Measurements from ENCODE around the gene TSPAN13.

TSPAN13 gene

DNA sequence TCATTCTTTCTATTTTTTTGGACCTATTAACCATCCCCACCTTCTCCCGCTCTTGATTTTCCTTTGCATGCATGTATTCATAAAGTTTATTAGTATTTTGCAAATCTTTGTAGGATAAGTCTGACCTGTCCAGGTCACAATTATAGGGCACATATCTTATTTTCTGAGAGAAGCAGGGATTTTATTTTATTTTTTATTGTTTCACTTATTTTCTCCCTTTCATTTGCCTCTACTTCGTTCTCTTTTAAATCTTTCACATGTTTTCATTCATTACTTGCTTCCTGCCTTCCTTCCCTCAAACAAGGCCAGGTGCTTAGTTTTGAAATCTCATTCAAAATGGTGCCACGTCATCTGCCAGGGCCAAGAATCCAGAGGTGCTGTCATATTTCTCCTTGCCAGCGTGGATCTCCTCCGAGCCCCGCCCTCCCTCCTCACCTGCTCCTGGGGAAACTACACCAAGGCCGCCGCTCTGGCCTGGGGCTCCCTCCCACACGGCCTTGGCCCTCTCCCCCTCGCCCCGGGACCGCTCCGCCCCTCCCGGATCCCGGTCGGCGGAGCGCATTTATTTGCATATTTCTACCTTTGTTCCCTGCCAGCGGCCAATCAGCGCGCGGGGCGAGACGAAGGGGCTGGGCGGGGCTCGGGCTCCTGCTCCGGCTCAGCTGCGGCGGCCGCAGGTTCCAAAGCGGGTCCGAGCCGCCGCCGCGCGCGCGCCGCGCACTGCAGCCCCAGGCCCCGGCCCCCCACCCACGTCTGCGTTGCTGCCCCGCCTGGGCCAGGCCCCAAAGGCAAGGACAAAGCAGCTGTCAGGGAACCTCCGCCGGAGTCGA is at the start of gene TSPAN13:
Gene TSPAN13 (plus strand): TSS at position 654 of the 830 bp plus-strand sequence. CDS start 213 bp downstream, outside the sequence.
- no peak for FAIRE-seq

DNA sequence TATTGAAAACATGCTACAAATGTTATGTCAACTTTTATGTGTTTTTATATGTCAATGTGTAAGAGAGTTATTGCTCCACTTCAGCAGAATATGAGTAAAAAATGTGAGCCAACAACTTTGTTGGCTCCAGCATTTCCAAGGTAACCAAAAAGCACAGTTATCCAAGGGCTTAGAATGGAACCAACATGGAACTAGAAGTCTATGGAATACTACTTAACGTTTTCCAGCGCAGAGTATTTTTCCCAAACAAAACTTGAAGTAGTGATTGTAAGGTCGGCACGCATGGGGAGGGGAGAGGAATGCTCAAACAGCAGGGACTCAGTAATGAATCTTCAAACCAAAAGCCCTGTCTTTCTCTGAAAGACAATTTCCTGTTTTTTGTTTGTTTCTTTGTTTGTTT is 45.0 kb upstream of the TSPAN13 start:
- FAIRE-seq, result no peak

DNA sequence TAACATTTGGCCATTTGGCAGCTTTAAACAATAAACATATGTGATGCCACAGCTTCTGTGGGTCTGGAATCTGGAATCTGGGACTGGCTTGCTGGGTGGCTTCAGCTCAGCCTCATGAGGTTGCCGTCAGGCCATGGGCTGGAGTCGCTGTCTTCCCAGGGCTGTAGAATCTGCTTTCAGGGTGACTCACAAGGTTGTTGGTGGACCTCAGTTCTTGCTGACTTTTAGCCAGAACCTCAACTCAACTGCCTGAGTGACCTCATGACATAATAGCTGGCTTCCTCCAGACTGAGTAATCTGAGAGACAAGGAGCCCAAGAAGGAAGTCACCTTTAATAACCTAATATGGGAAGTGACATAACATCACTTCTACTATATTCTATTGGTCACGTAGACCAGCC is 44.6 kb upstream of the TSPAN13 start:
- no peak for FAIRE-seq

DNA sequence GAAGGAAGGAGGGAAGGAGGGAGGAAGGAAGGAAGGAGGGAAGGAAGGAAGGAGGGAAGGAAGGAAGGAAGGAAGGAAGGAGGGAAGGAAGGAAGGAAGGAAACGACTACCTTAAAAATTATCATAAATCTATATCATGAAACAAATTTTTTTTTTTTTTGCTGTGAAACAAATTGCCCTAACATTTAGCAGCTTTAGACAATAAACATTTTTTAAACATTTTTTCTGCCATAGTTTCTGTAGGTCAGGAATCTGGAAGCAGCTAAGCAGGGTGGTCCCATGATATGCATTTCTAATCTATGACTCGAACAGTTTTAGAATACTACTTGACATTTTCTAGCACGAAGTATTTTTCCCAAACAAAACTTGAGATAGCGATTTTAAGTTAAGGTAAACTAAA is 42.9 kb upstream of the TSPAN13 start:
- no peak for FAIRE-seq

DNA sequence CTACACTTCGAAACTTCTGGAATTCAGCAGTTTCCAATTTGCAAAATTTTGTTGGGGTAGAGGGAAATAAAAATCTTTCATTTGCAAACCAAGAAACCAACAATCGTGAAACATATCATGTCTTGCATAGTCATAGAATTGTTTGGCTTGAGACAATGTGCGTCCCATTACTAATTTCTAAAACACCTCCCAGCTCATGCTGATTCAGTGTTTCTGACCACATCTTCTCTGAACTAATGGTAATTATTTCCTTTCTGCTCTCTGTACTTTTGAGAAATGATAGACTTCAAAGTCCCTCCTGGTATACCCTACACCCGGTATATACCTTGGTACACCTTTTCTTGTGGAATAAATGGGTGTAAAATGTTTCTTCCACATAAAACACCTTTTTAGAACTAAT is 41.8 kb upstream of the TSPAN13 start:
- no peak for FAIRE-seq

DNA sequence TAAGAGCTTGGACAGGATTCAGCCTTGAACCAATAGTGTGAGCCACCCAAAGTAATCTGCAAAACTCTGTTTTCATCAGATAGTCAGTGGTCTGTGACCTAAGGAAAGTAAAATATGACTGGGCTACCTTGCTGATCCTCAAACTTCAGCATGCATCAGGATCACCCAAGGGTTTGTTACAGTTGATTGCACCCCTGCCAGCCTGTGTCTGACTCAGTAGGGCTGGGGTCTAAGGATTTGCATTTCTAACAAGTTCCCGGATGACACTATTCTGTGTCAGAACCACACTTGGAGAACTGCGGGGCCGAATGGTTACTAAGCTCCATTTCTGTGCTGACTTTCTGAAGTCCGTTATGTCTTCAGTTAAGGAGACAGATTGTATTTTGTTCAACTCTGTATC is 40.6 kb upstream of the TSPAN13 start:
- no peak for FAIRE-seq

DNA sequence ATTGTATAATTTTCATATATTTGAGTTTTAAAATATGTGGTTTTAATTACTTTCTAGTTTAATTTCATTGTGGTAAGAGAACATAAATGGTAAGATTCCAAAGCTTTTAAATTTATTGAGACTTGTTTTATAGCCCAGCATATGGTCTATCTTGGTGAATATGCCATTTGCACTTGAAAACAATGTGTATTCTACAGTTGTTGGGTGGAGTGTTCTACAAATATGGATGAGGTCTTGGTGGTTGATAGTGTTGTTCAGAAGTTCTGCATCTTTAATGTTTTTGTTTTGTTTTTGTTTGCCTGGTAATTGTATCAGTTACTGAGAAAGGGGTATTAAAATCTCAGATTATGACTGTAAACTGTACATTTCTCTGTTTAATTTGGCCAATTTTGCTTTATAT is 37.6 kb upstream of the TSPAN13 start:
- FAIRE-seq, result no peak

DNA sequence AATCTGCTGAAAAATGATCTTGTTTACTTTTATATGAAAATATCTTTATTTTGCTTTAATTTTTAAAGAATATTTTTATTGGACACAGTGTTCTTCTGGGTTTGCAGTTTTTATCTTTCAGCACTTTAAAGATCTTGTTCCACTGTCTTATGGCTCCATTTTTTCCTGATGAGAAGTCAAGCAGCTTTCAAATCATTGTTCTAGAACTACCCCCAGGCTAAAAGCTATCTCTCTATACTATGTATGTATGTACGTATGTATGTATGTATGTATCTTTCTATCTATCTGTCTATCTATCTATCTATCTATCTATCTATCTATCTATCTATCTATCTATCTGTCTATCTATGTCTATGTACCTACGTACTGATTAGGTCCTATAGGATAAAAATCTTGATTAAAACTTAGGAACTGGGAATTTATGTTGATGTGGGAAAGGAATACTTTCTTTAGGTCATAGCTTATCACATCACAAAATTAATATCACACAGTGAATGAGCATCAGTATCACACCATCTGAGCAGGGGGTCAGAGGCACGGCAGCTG is 35.4 kb upstream of the TSPAN13 start:
- no peak for FAIRE-seq

DNA sequence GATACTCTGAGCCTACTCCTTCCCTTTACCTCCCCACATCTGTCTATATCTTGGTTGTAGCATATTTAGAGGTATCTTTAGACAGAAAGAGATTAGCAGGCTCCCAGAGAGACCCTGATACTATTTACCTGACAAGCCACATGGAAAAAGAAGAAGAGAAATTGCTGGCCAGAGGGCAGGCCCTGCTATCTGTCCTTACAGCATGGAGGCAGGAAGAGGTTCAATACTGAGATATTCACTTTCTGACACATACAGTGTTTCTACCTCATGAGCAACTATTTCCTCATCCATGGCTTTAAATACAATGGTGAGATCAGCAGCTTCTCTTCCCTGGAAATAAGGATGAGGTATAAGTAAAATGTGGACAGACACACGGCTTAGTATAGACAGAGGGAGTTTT is 33.9 kb upstream of the TSPAN13 start:
- no peak for FAIRE-seq

DNA sequence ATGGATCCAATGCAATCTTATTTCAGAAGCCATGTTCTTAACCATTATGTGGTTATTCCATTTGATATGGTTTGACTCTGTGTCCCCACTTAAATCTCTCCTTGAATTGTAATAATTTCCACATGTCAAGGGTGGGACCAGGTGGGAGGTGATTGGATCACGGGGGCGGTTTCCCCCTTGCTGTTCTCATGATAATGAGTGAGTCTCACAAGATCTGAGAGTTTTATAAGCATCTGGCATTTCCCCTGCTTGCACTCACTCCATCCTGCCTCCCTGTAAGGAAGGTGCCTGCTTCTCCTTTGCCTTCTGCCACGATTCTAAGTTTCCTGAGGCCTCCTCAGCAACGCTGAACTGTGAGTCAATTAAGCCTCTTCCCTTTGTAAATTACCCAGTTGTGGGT is 32.0 kb upstream of the TSPAN13 start:
- FAIRE-seq, result no peak

DNA sequence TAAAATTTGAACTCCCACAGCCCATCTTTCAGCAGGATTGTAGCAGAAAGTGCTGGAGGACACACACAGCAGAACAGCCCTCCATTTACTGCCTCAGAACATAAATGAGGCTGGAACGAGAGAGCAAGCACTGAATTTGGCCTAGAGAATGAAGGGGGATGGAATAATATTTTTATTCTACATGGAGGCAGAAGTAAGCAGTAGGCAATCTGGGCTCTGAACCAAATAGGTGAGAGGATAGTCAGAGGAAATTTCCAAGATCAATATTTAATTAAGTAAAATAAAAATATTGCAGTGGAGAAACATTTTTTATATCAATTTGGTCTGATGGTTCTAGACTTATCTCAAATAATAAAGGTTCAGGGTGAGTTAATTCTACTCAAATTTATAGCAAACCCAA is 29.2 kb upstream of the TSPAN13 start:
- no peak for FAIRE-seq

DNA sequence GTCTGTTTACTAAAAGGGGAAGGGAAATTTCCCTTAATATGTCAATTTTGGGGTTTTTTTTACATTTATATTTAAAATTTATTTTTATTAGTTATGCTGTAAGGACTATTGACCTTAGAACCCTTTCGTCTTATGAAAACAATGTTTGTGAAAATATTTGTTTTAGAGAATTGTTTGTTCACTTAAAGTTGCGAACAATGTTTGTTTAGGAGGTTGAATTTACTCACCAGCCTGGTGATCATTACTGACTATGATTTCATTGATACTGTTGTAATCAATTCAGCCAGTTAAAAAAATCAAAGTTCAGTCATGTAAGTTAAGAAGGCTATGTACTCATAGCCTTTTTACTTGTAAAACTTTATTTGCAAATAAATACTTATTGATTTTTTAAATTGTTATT is 27.4 kb upstream of the TSPAN13 start:
- no peak for FAIRE-seq

DNA sequence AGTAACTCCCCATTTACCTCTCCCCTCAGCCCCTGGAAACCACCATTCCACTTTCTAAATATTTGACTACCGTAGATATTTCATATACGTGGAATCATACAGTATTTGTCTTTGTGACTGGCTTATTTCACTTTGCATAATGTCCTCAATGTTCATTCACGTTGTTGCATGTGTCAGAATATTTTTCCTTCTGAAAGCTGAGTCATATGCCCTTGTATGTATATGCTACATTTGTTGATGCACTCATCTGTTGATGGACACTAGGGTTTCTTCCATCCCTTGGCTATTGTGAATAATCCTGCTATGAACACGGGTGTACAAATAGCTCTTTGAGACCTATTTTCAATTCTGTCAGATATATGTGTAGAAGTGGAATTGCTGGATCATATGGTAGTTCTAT is 25.8 kb upstream of the TSPAN13 start:
- no peak for FAIRE-seq

DNA sequence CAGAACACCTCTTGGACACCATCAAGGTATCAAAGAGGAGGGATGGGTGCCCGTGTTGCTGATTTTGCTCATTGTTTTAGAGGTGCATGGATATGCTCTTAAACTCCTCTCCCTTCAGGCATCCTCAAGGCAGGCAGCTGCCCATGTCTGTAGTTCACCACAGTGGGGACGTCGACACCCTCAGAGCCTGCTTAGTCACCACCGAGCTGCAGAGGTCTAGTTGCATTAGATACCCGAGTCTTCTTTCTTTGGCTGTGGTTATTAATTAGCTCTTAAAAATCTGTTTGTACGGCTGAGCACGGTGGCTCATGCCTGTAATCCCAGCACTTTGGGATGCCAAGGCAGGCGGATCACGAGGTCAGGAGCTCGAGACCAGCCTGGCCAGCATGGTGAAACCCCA is 24.7 kb upstream of the TSPAN13 start:
- FAIRE-seq, result no peak

DNA sequence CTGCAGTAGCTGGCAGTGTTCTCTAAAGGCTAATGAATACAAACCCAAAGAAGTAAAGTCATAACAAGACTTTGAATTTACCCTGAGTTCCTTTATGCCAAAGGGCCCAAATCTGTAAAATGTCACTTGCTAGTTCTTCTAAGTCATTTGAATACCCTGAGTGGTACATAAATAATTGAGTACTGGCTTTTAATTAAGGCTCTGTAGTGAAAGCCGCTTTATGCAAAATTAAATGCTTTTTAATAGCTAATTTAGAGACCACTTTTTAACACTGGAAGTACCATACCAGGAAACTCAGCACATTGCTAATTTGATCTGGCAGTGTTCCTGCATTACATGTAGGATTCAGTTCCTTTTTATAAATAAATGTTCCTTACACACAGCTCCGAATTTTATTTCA is 24.0 kb upstream of the TSPAN13 start:
- no peak for FAIRE-seq

DNA sequence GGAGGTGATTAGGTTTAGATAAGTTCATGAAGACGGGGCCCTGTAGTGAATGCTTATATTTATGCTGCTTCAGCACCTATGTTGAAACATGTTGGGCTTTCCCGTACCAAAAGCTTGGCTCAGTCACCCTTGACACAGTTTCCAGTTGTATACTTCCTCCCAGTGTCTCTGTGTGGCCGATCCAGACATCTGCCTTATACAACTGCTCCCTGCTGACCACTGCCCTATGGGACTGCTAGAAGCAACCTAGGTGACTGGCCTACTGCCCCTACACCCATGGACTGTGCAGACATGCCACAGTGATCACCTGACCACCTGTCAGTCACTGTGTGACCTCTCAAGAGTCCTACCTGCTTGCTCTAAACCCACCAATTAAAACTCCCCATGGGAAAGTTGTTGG is 22.6 kb upstream of the TSPAN13 start:
- FAIRE-seq, result no peak

DNA sequence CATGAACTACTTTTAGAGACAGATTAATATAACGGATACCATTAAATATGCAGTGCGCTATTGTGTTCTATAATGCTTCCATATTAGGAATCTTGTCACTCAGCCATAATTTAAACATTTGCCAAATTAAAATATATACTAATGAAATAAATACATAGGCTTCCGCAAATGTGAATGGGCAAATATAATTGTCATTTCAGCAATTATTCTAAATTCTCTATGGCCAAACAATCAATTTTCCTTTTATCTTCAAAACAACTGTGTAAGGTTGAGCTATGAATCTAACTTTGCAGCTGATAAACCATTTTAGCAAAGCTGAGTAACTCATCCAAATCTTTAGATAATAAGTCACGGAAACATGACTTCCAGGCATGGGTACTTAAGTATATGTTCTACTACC is 20.7 kb upstream of the TSPAN13 start:
- FAIRE-seq, result no peak

DNA sequence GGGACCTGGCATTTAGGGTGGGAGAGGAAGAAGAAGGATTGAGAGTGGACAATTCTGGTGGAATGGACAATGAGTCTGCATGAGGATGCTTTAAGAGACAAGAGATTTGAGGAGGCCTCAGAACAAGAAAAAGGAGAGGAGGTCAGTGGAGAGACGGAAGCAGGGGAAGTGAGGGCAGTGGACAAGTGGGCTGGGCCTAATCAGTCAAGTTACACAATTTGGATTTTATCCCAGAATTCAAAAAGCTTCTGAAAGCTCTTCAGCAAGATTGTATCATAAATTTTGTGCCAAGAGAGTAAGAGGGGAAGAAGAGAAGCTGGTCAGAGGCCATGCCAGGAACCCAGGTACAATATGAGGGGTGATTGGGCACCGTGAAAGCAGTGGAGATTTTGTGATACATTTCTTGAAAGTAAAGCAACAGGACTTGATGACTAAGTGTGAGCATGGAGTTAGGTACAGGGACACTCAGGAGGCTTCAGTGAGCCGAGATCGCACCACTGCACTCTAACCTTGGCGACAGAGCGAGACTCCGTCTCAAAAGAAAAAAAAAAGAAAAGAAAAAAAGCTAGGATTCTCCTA is 19.3 kb upstream of the TSPAN13 start:
- FAIRE-seq, result no peak

DNA sequence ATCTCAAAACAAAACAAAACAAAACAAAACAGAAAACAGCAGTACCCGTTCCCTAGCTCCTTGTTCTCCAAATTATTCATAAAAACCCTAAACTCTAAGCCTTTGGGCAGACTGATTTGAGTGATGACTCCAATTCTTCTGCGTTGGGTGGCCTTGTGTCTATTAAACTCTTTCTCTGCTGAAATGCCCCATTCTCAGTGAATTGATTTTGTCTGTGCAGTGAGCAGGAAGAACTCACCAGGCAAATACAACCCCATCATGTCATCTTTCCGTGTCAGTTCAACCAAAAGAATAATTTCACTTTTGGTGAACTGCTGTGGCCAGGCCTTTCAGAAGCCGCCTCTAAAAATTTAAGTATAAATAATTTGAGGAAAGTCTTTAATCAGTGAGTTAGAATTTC is 18.5 kb upstream of the TSPAN13 start:
- no peak for FAIRE-seq

DNA sequence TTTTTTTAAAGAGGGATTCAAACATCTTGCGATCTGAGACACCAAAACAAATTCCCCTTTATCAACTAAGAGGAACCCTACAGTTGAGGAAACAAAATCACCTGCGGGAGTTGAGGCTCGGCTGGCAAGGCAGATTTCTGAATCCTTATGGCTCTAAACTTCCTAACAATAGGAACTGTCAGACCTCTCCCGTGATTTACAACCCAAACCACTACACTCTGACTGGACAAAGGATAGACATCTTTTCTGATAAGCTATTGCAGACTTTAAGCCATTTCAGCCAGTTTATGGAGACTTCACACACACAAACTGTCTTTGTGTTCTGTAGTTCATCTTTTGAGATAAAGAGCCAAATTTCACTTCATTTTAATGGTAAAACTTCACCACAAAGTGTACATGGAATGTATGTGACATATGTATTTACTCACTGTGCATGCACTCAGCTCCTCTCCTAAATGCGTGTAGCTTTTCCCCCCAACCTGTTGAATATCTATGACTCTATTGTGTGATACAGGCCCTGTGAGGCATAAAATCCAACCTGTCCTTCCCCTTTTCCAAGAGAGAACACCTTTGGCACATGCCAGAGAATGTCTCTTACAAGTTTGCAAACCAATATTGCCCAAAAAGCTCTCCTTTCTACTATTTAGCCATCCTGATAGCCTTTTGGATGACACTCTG is 15.4 kb upstream of the TSPAN13 start:
- no peak for FAIRE-seq

DNA sequence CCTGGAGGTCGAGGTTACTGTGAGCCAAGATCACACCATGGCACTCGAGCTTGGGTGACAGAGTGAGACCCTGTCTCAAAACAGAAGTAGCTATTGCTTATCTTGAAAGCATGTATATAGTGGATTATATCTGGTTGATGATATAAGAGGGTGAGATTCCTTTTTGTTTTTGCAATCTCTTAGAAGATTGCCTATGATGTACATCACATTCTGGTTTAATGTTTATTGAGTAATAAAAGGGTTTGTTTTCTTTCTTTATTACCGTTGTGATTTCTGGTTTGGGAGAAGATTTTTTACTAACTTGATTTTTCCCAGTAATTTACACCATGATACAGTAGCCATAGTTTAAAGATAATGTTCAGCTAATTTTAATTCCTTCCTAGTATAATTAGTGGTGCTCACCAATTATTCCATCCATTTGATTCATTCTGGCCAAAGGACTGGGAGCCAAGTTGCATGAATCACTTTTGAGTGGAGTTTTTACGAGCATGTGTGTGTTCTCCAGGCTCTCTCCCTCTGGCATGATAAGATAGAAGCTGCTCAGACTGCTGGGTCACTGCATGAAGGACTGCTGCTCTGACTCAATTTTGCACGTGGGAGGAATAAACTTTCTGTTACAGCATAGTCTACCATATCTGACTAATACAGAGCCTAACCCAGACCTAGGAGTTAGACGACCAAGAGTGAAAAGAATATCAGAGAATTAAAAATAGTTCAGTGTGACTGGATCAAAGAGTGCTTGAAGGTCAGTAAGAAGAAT is 13.5 kb upstream of the TSPAN13 start:
- no peak for FAIRE-seq

DNA sequence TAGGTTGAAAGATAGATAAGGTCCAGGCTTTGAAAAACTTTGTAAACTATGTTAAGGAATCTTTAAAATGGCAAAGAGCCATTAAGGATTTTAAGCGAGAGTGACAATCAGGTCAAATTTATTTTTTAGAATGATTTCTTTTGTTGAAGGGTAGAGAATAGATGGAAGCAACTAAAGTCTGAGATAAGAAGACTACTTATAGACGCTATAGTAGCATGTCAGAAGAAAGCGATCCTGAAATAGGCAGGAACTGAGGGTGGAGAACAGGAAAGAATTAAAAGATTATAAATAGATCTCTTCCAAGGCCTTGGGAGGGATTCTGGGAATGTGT is 13.0 kb upstream of the TSPAN13 start:
- FAIRE-seq, result no peak

DNA sequence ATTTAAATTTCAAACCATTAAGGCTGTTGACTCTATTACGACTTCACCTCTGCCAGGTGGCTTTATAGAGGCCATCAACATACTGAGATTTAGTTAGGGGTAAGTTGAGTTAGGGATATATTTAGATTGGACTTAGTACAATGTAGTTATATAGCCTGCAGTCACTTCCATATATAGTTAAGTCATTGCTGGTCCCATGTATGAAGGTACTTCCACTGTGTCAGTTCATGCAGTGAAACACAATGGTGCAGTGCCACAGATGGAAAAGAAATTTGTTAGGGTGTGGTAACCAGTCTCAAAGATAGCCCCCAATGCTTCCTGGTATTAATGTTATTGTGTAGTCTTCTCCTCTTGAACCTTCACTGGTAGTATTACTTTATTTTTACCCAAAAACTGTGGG is 12.6 kb upstream of the TSPAN13 start:
- no peak for FAIRE-seq
